ENCODE data around the gene USP12. TPM values are rescaled to one million over a fixed set of nuclear protein-coding genes. Genes with fewer than 3 reads are reported as not detected.
"Not testable (repeated sequence)": the region's sequence is repeated elsewhere in the genome, so short reads cannot be mapped to it uniquely, and the experiment has no call there.

Gene USP12
- 25.2 TPM for total RNA-seq
- long read RNA-seq, partial matches to known transcripts = 0 of 6 reads
- long read RNA-seq, other reads (novel, unspliced or antisense) = 6 of 6 reads

GRCh38 chr13:27171244-27171826 lies at the start of gene USP12:
Gene USP12 (minus strand): TSS chr13:27171811. CDS start chr13:27171639, 172 bp downstream.
- DNase-seq (ENCODE audit: low spot score) = no peak

DNA sequence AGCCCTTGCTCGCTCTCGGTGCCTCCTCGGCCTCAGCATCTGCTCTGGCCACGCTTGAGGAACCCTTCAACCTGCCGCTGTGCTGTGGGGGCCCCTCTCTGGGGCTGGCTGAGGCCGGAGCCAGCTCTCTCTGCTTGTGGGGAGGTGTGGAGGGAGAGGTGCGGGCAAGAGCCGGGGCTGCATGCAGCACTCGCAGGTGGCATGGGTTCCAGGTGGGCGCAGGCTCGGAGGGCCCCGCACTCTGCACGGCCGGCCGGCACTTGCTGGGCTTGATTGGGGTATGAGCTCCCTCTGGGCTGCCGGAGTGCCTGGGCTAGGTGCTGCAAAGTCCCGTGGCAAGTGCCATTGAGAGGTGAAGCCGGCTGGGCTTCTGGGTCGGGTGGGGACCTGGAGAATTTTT lies 48.0 kb upstream of the USP12 start:
- DNase-seq (ENCODE audit: low spot score) = no peak

GRCh38 chr13:27218861-27219260 lies 47.2 kb upstream of the USP12 start:
- not testable (repeated sequence) for DNase-seq (ENCODE audit: low spot score)

DNA sequence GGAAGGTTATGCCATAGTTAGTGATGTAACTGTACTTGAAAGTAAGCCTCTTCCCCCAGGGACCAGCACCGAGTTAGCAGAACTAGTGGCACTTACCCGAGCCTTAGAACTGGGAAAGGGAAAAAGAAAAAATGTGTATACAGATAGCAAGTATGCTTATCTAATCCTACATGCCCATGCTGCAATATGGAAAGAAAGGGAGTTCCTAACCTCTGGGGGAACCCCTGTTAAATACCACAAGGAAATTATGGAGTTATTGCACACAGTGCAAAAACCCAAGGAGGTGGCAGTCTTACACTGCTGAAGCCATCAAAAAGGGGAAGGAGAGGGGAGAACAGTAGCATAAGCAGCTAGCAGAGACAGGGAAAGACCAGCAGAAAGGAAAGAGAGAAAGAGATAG lies 46.2 kb upstream of the USP12 start:
- not testable (repeated sequence) for DNase-seq (ENCODE audit: low spot score)

GRCh38 chr13:27213386-27213785 lies 41.8 kb upstream of the USP12 start:
- DNase-seq (ENCODE audit: low spot score) = not testable (repeated sequence)

DNA sequence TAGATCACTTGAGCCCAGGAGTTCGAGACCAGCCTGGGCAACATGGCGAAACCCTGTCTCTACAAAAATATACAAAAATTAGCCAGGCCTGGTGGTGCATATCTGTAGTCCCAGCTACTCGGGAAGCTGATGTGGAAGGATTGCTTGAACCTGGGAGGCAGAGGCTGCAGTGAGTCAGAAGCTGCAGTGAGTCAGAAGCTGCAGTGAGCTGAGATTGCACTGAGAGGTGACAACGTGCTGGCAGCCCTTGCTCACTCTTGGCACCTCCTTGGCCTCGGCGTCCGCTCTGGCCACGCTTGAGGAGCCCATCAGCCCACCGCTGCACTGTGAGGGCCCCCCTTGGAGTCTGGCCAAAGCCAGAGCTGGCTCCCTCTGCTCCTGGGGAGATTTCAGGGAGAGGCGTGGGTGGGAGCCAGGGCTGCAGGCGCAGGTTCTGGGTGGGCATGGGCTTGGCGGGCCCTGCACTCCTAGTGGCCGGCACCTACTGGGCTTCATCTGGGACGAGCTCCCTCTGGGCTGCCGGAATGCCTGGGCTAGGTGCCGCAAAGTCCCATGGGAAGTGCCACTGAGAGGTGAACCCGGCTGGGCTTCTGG lies 40.3 kb upstream of the USP12 start:
- DNase-seq (ENCODE audit: low spot score) = no peak

GRCh38 chr13:27211271-27211670 lies 39.7 kb upstream of the USP12 start:
- no peak for DNase-seq (ENCODE audit: low spot score)

DNA sequence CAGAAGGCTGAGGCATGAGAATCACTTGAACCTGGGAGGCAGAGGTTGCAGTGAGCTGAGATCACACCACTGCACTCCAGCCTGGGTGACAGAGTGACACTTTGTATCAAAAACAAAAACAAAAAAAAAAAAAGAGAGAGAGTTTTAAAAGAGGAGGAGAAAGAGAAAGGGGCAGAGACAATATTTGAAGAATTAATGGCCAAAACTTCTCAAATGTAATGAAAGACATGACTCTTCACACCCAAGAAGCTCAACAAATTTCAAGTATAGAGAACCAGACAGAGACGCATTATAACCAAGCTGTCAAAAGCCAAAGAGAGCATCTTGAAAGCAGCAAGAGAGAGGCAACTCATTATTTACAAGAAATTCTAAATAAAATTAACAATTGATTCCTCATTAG lies 36.9 kb upstream of the USP12 start:
- DNase-seq (ENCODE audit: low spot score) = no peak

GRCh38 chr13:27203854-27204253 lies 32.2 kb upstream of the USP12 start:
- DNase-seq (ENCODE audit: low spot score) = no peak

DNA sequence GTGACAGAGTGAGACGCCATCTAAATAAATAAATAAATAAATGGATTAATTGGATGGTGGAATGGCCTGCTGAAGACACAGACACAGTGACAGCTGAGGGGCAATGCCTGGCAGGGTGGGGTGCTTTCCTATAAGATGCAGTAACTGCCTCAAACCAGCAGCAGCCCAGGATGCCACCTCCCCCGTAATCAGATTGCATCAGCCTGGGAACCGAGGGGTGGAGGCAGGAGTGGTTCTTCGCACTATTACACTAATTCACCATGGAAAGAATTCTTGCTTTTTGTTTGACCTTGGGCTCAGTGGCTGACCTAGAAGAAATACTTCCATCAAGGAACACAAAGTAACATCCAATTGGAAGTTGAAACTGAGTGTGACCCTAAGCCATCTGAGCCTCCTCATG lies 31.6 kb upstream of the USP12 start:
- no peak for DNase-seq (ENCODE audit: low spot score)

DNA sequence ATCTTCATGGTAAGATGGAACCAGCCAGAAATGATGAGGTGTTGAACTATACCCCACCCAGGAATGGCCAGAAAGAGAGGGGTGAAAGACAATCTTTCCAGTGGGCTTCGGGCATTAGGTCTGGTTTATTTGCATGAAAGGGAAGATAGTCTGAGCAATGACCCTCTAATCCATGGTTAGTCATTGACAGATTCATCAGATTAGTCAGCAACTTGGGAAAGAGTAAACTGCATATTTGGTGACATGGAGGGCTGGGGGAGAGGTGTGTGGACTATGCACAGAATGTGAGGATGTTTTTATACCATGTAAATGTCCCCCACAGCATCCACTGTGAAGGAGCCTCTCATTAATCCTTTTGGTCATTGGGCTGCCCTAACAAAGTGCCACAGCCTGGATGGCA lies 30.1 kb upstream of the USP12 start:
- no peak for DNase-seq (ENCODE audit: low spot score)

GRCh38 chr13:27200413-27201070 lies 28.9 kb upstream of the USP12 start:
- DNase-seq (ENCODE audit: low spot score) = no peak

GRCh38 chr13:27199696-27200095 lies 28.1 kb upstream of the USP12 start:
- DNase-seq (ENCODE audit: low spot score) = no peak

DNA sequence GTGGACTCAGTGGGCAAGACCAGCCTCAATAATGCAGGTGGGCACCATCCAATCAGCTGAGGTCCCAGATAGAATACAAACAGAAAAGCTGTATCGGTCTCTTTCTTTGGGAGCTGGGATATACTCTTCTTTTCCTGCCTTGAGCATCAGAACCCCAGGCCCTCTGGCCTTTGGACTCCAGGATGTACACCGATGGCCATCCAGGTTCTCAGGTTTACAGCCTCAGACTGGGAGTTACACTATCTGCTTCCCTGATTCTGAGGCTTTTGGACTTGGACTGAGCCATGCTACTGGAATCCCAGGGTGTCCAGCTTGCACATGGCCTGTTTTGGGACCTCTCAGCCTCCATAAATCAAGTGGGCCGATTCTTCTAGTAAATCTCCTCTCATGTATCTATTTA lies 27.6 kb upstream of the USP12 start:
- DNase-seq (ENCODE audit: low spot score) = no peak

DNA sequence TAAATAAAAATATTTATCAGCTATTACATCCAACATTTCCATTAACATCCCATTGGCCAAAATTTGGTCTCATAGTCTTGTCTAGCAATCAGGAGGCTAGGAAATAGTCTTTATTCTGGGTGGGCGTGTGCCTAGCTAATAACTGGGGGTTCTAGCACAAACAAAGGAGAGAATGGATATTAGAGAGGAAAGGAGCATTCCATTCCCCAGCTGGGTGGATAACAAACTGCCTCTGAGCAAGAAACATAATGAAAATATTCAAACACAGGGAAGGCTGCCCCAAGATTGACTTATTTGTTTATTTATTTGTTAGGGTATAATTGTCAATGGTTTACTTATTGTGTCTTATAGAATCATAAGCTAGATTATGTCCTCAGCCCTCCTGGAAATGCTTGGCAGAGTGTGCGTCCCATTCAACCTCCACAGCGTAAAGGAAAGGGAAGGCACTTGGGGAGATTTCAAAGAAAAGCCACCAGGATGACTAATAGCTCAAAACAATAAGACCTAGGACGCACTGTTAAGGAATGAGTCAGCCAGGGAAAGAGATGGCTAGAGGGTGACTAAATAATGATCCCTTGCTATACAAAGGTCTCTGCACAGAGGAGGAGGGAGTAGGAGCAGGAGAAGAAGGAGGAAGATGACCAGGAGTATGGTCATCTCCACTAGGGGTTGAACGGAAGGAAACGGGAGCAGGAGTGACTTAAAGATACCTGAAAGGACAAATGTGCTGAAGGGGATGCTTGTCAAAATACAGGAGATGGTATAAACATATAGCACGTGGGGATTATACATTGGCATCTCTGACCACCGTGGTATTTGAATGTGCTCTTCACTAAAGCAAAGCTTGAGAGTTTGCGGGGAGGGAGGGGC lies 23.5 kb upstream of the USP12 start:
- DNase-seq (ENCODE audit: low spot score) = no peak

DNA sequence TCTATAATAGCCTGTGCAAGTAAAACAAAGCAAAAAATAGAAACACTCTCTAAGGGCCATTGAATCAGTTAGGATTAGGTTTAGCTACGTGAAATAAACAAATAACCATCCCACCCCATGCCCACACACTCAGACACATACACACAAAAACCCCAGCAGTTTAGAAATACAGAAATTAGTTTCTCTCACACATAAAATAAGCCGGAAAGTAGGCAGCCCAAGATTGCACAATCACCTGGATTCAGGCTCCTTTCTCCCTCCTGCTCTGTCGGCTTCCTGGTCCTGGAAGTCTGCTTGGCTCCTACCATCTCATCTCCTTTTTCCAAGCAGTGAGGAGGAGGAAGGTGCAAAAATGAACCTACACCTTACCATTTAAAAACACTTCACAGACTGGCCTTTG lies 22.6 kb upstream of the USP12 start:
- no peak for DNase-seq (ENCODE audit: low spot score)

DNA sequence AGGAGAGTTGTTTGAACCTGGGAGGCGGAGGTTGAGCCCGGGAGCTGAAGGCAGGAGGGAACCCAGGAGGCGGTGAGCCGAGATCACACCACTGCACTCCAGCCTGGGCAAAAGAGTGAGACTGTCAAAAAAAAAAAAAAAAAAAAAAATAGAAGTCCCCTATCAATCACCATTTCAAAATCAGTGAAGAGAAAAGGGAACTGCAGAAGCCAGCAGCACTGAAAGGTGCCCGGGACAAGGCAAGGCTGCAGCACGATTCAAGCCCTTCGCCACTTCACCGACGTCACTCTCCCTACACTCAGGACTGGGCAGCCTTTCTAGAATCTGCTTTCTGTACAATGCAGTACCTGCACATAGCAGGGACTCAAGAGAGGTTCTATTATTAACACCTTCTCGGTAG lies 21.9 kb upstream of the USP12 start:
- DNase-seq (ENCODE audit: low spot score) = no peak

DNA sequence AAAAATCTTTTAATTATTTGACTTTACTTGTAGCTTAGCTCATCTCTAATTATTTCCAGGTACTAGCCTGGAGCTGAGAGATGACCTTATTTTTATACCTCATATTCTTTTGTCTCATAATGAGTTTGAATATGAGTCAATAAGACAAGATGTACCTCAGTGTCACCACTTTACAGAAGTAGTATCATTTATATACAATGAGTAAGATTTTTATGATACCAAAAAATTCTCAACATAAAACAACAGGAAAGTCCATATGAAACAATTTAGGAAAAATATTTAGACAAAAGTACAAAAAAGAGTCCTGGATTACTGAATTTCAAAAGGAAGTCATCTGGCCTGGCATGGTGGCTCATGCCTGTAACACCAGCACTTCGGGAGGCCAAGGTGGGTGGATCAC lies 21.4 kb upstream of the USP12 start:
- no peak for DNase-seq (ENCODE audit: low spot score)

DNA sequence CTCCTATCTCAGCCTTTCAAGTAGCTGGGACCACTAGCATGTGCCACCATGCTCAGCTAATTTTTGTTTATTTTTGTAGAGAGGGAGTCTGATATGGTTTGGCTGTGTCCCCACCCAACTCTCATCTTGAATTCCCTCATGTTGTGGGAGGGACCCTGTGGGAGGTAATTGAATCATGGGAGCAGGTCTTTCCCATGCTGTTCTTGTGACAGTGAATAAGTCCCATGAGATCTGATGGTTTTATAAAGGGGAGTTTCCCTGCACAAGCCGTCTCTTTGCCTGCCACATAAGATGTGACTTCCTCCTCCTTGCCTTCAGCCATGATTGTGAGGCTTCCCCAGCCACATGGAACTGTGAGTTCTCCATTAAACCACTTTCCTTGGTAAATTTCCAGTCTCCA lies 20.8 kb upstream of the USP12 start:
- not testable (repeated sequence) for DNase-seq (ENCODE audit: low spot score)

GRCh38 chr13:27189192-27189591 lies 17.6 kb upstream of the USP12 start:
- DNase-seq (ENCODE audit: low spot score) = no peak

DNA sequence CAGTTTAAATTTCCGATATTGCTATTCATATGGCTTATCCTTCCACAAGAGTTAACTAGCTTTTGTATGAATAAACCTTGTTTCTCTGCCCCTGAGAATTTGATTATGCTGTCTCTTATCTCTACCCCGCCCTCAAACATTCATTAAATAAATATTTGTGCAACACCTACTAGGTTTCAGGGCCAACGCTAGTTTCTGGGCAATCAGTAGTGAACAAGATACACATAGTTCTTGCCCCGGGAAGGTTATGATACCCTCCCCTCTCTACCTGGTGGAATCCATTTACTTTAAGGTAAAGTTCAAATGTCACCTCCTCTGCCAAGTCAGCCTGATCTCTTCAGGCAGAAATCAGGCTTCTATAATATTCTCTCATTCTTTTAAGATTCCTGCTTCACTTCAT lies 16.6 kb upstream of the USP12 start:
- no peak for DNase-seq (ENCODE audit: low spot score)

GRCh38 chr13:27186295-27186694 lies 14.7 kb upstream of the USP12 start:
- DNase-seq (ENCODE audit: low spot score) = no peak

Measured in mesenteric fat pad (tissue), 1 donor.